Measurements from ENCODE around the gene PNKD. TPM values are rescaled to one million over a fixed set of nuclear protein-coding genes. Genes with fewer than 3 reads are reported as not detected.
"Not testable (repeated sequence)": the region's sequence is repeated elsewhere in the genome, so short reads cannot be mapped to it uniquely, and the experiment has no call there.

PNKD gene
- polyA plus RNA-seq, 1 donor: 47.4 TPM

GRCh38 chr2:218291318-218292047, 21.2 kb downstream of the PNKD start:
- no peak for DNase-seq (ENCODE audit: low read depth)

- no peak for DNase-seq (ENCODE audit: low read depth)
Observed at GRCh38 chr2:218292048-218293014, 22.0 kb downstream of the PNKD start, which contains the start of gene TMBIM1. Gene TMBIM1 (minus strand): TSS chr2:218292503. CDS start chr2:218282141, 10,362 bp downstream.

- DNase-seq (ENCODE audit: low read depth): no peak
Observed at GRCh38 chr2:218293715-218294429, 23.6 kb downstream of the PNKD start.

GRCh38 chr2:218294430-218295022, 24.2 kb downstream of the PNKD start:
- DNase-seq (ENCODE audit: low read depth): no peak

GRCh38 chr2:218295029-218295428, 24.7 kb downstream of the PNKD start:
- DNase-seq (ENCODE audit: low read depth): no peak

- no peak for DNase-seq (ENCODE audit: low read depth)
Observed at GRCh38 chr2:218296200-218296599, 25.9 kb downstream of the PNKD start.

- DNase-seq (ENCODE audit: low read depth): no peak
Observed at GRCh38 chr2:218296847-218297246, 26.5 kb downstream of the PNKD start.

- DNase-seq (ENCODE audit: low read depth): no peak
Observed at GRCh38 chr2:218298314-218298875, 28.1 kb downstream of the PNKD start.

GRCh38 chr2:218300141-218300540, 29.8 kb downstream of the PNKD start:
- no peak for DNase-seq (ENCODE audit: low read depth)

GRCh38 chr2:218301176-218301819, 31.0 kb downstream of the PNKD start:
- no peak for DNase-seq (ENCODE audit: low read depth)

- DNase-seq (ENCODE audit: low read depth): no peak
Observed at GRCh38 chr2:218305383-218305782, 35.1 kb downstream of the PNKD start.

- DNase-seq (ENCODE audit: low read depth): no peak
Observed at GRCh38 chr2:218306184-218306920, 36.0 kb downstream of the PNKD start.

GRCh38 chr2:218307415-218308090, 37.2 kb downstream of the PNKD start:
- no peak for DNase-seq (ENCODE audit: low read depth)

- no peak for DNase-seq (ENCODE audit: low read depth)
Observed at GRCh38 chr2:218310853-218311540, 40.7 kb downstream of the PNKD start.

- DNase-seq (ENCODE audit: low read depth): not testable (repeated sequence)
Observed at GRCh38 chr2:218311541-218312266, 41.4 kb downstream of the PNKD start.

- no peak for DNase-seq (ENCODE audit: low read depth)
Observed at GRCh38 chr2:218312267-218312756, 42.0 kb downstream of the PNKD start.

- no peak for DNase-seq (ENCODE audit: low read depth)
Observed at GRCh38 chr2:218313356-218313755, 43.0 kb downstream of the PNKD start.

GRCh38 chr2:218314764-218315163, 44.4 kb downstream of the PNKD start:
- DNase-seq (ENCODE audit: low read depth): not testable (repeated sequence)
